Medulla oblongata (tissue), 1 donor: ENCODE results near the gene GGTLC2.

Experiments
- DNase-seq: peaks from one replicate; pipeline ENCODE4 v3.0.0-alpha.2; 2015; ENCODE audit errors: extremely low spot score

GGTLC2 gene

DNA sequence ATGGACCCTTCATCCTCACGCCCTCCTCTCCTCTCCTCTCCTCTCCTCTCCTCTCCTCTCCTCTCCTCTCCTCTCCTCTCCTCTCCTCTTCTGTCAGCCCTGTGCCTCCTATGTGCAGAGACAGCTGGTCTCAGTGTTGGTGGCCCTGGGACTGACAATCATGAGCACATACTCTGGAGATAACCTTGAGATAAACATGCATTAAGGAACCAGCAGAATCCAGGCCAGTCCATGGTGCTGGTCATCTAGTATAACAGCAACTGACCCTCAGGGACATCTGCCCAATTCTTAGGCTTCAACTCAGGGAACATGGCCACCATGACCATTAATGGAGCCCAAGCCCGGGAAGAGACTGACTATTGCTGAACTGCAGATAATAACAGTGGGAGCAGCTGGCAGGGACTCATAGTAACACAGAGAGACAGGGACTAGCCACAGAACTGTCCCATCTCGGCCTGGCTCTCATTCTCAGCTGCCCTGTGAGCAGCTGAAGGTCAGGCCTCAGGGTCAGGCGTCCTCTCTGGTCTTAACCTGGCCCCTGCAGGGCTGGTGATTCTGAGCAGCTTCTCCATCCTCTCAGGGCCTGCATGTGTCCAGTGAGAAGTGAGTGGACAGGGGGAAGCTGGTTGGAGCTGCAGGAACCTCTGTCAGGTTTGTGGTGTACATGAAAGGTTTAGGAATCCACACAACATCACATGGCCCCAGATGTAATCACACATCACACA, 45.4 kb downstream of the GGTLC2 start:
- DNase-seq = no peak

DNA sequence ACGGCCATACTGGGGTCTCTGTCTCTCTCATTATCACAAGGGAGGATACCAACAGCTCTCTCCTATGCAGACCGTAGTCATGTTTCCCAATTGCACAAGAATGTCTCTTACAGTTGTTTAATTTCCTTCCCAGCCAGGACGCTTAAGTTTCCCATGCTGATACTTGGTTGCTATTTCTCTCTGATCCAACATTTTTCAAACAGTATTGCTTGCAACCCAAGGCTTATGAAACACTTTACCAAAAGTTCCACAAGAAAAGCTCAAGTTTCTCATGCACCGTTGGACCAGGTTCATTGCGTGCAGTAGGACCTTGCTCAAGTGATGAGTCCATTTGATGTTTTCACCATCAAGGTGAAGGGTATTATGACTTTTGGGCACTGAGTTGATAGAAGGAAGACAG, 46.6 kb downstream of the GGTLC2 start:
- no peak for DNase-seq

- no peak for DNase-seq
Measured at GRCh38 chr22:22691716-22692701, 47.6 kb downstream of the GGTLC2 start.

DNA sequence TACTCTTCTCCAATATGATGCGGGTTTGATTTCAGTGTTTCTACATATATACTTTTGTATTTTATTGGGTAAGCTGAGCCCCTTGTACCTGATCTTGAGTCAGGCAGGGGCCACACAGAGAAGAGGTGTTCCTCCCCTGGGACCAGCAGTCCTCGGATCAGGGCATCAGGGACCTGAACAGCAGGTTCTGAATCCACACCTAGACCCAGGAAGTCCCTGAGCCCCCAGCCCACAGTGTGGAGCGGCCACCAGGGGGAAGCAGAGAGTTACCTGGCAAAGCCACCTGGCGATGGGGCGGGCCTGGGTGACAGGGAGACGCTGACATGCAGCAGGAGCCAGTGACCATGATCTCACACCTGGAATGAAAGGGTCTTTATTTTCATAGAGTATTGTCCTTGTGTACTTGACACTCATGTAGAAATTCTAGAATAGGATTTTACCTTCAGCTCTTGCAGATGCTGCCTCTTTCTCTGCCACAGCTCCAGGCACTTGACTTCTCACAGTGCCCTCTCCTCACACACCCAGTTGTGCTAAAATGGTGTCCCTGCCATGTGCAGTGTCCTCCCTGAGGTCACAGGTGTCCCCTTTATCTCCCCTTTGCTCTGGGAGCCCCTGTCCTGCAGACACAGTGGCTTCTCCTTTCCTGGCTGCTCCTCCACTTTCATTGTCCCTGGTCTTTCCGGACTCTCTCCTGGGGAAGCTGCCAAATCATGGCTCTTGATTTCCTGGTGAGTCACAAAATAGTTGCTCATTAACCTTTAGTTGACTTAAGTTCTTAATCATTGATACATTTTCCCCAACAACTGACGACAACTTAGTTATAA, 48.5 kb downstream of the GGTLC2 start:
- no peak for DNase-seq

DNA sequence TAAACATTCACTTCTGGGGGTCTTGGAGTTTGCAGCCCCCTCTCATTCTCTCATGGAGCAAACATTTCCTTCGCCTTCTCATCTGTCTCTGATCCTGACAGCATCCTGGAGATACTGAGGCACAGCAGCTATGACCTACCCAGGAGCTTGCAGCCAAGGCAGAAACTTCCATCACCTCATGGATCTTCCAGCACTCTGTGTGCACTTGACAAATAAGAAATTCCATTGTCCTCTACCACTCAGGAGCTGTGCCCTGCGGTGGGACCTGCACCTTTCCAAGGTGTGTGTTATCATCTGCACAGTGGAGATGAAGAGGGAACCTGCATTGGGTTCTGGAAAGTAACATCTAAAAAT, 49.1 kb downstream of the GGTLC2 start:
- DNase-seq = no peak

GRCh38 chr22:22694106-22694505, 49.7 kb downstream of the GGTLC2 start:
- no peak for DNase-seq

GRCh38 chr22:22696104-22696503, 51.7 kb downstream of the GGTLC2 start:
- no peak for DNase-seq
